Right ventricle myocardium superior (tissue), 1 donor: Measurements from ENCODE around the gene TRPM3. TPM values are rescaled to one million over a fixed set of nuclear protein-coding genes. Genes with fewer than 3 reads are reported as not detected.

Experiments used
- ATAC-seq: fragments of 200-7000 bp; cut with Tn5 transposase; one replicate; pipeline ENCODE4 v1.9.1; 2020; ENCODE audit warnings: mild to moderate bottlenecking; ENCODE audit not compliant: poor library complexity
- DNase-seq: peaks from one replicate; pipeline ENCODE4 v3.0.0-alpha.2; 2020
- intact Hi-C: fragments of 100-400 bp; cut with DNase I; formaldehyde crosslinking; loops from one replicate; pipeline ENCODE4 v1.11.2; 2022
- total RNA-seq: library from RNA; stranded (reverse); fragmentation: NEBNext Ultra II Directional; extraction: Animal tissue kit (Norgen Biotek cat#: 25700); gene quantifications from one replicate; pipeline ENCODE4 v1.2.1, GENCODE V29; 2021
- donor health status: DM: no; HTN: yes; CAD: no; lungs with severe emphysema.

The TRPM3 gene
- total RNA-seq, 1 donor from 2014 or later, result 0.16 TPM

DNA sequence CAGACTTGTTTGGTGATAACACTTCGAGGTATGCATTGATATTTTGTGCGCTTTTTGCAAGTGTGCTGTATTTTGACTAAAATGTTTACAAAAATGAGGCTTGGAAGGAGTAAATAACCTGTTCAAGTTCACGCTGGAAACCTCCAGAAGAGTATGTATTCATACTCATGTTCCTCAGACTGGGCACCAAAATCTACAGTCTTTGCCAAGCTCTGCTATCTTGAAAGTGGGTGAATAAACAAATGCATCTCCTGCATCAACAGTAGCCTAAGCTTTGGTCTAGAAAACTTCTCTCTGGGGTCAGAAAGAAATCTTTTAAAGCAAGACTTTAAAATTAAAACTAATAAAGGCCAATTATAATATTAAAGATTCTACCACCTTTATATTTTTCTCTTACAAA is 157.9 kb downstream of the TRPM3 start:
- no peak for DNase-seq
- ATAC-seq, result no peak
- intact Hi-C loops, result no loop called here

DNA sequence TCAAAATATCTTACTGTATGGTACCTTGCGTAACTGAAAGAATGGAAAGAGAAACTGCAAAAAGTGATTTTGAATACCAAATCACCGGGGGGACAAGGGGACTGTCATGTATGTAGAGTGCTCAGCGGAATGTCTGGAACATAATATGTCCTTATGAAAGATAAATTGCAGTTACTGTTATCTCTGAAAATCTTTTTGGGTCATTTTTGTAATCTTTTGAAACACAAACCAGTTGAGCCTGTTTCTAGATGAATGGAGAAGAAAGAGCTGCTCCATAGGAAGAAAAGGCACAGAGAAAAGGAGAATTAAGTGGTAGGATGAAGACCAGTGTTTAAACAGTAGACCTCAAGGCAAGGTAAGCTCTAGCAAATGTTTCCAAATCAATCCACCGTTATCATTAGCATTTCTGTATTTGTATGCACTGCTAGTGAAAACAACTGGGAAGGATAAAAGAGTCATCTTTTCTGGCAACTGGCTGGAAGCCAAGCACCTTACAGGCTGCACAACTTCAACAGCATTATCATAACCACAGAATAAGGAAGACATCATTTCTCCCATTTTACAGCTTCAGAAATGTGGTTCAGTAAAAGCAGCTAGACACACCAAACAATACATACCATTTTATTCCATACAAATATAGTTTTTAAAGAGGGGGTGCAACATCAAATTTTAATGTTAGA is 158.5 kb downstream of the TRPM3 start:
- no peak for ATAC-seq
- intact Hi-C loops, result no loop called here
- no peak for DNase-seq

DNA sequence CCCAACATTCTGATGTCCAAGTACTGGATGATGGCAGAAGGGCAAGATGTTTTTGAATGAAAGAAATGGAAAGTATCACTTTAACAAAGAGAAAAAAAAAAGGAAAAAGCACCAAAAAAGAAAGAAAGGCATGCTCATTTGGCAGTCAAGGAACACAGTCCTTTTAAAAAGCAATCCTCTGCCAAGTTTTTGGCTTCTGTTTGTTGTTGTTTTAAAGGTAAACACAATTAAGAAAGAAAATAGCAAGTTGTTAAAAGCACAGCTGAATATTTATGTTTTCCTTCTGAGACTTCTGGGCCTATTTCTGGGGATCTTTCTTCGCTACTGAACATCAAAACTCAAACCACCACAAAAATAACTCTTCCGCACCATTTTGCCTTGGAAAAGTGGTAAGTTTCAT is 162.1 kb downstream of the TRPM3 start:
- intact Hi-C loops, result no loop called here
- no peak for DNase-seq
- ATAC-seq, result no peak

DNA sequence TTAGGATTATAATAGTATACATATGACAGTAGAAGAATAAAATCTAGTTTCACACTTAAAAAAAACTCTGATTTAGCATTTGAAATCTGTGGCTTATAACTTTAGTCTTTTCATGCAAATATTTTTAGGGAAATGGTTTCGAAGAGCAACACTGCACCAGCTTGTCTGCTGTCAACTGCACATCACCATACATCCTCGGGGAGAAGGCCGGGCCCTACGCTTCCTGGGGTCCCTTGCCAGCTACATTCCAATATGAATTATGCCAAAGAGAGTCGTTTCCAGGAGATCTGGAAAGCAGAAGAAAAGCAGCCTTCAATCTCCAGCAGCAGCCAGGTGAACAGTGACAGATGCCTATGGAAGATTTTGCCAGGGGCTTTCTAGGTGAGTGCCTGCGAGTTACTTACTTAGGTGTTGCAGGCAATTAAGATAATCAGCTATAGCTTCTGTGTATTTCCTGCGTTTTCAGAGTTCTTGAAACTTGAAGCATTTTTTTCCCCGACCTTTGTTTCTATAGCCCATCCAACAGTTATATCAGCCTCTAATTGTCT is 166.8 kb downstream of the TRPM3 start:
- ATAC-seq, result no peak
- intact Hi-C loops, result no loop called here
- DNase-seq, result no peak

DNA sequence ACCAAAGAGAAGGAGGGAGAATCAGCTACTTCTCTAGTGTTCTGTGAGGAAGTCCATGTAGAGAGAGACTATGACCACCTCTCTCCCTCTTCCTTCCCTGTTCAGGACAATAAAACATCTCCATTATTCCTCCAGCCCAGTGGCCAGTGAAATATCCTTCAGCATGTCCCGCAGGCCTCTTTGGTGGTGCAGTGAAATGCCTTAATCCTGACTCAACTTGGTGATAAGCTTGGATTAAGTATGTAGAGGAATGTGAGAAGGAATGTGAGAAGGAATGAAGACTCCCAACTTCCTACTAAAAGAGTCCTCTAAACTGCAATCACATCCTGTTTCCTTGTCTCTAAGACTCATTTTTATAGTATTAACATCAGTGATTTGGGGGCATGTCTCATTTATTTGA is 167.3 kb downstream of the TRPM3 start:
- intact Hi-C loops, result no loop called here
- ATAC-seq (no peak), DNase-seq (no peak)

DNA sequence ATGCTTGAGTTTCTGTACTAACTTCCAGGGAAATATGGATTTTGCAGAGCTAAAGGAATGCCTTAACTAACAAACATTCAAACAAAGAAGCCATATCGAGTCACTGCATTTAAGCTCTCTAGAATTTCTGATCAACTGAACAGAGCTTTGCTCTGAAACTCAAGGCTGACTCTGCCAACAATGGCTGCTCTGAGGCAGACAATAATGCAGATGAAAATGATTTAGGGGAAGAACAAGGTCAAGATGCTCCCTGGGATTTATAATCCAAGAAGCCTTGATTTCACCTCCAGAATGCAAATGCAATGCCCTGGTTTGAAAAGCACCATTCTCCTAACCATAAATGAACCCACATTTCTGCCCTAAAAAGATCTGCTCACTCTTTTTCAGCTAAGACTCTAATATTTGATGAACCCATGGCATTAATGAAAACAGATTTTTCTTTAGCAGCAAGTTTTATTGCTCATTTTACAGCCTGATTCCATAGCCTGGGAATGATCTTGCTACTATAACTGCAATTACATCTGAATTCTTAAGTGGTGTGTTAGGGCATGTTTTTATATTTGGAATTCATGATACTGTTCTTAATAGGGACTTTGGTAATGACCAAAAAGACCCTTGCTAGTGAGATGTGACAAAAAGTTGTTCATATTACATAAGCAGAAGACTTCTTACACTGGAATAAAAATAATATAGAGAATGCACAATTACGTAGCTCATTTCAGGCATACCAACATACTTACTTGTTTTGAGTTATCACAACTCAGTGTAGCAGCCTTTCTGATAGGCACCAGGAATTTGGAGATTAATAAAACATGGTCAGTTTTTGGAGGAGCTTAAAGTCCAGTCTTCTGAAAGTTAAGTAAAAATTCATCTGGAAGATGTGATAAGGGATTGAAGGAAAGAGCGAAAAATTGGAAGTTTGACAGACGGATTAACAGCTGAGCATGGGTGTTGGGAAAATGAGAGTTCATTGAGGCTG is 169.4 kb downstream of the TRPM3 start:
- no peak for ATAC-seq
- no peak for DNase-seq
- intact Hi-C loops, result no loop called here

DNA sequence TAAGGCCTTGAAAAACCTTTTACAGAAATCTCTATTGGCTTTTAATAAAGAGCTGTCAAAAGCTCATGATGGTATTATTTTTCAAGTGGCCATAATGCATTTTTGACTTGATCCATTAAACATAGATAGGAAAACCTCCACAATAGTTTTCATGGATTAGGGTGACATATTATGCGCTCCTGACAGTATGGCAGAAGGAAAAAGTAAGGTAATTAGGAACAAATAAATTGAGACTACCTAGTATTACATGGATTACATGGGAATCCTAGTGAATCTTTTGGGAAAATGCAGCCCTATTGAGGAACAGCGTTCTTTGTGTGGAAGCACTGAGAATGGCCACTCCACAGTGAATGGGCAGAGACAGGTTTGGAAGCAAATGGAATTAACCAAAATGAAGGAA is 171.2 kb downstream of the TRPM3 start:
- intact Hi-C loops, result no loop called here

DNA sequence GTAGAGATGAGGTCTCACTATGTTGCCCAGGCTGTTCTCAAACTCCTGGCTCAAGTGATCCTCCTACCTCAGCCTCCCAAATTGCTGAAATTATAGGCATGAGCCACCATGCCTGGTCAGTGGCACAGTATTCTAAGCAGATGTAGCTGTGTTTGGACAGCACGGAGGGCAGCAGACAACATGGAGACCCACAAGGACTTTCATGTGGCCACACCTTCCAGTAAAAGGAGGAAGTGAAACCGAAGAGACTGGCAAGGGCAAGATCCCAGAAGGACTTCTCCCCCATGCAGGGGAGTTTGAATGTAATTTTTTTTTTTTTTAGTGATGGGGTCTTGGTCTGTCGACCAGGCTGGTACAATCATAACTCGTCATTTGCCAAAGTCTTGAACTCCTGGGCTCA is 172.2 kb downstream of the TRPM3 start:
- intact Hi-C loops, result no loop called here
- no peak for DNase-seq
- no peak for ATAC-seq

More for the DNA sequence above, 171.2 kb downstream of the TRPM3 start:
- DNase-seq (no peak), ATAC-seq (no peak)

DNA sequence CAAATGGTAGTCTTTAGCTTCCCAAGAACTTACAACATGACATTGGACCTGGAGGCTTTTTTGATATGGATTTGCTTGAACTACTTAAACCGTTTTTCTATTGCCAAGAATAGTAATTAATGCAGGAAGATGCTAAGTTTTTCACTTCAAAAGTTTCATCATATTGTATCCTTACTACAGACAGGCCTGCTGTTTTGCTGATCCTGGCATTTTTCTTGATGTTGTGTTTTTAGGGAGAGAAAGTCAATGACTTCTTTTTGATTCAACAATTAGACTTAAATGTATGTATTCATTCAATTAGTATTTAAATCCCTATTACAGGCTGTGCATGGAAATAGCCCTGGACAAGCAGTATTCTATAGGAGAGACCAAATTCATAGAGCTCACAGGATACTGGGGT is 172.7 kb downstream of the TRPM3 start:
- DNase-seq (no peak), ATAC-seq (no peak)
- intact Hi-C loops, result no loop called here

DNA sequence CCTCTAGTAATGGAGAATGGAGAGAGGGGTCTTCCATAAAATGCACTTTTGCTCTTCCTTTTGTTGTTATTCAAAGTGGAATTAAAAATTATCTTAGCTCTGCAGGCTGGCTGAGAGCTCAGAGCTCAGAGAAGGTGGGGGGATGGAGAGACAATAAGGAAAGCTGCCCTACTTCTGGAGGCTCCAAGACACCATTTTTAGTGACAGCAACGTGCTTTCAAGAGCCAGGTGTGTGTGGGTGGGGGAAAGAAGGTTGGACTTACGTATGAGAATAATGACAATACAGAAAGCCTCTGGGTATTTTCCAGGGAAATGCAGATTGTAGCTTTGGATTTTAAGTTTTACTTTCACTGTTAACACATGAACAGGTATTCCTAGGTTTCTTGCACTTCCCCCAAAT is 173.9 kb downstream of the TRPM3 start:
- ATAC-seq (no peak), DNase-seq (no peak)
- intact Hi-C loops, result no loop called here

DNA sequence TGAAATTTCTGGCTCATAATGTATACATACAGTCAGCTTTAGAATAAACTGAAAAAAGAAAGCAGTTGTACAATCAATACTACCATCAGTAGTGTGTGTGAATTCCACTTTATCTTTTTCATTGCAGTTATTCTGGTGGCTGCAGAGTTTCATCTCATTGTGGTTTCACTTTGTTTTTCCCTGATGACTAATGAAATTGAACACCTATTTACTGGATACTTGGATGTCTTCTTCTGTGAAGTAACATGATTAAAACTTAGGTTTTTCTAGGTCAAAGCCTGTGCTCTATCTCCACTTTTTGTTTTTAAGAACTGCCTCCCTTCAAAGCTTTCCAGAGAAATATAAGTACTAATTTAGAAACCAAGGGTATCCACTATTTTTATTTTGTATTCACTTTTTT is 174.3 kb downstream of the TRPM3 start:
- intact Hi-C loops, result no loop called here
- DNase-seq (no peak), ATAC-seq (no peak)

DNA sequence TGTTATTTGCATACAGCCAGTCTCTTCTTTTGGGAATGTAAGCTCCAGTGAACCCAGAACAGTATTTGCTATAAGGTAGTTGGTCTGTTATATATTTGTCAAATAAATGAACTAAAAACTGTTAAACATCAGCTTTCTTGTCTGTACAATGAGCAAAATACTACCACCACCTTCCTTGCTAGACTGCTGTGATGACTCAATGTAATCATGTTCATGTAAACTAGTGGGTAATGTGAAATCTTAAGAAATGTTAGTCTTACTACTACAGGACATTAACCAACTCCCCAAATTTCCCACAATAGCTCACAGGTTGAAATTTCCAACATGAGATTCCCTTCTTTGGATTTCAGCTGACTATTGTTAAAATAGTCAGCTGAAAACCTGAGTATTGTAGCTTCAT is 176.1 kb downstream of the TRPM3 start:
- no peak for DNase-seq
- intact Hi-C loops, result no loop called here
- no peak for ATAC-seq

DNA sequence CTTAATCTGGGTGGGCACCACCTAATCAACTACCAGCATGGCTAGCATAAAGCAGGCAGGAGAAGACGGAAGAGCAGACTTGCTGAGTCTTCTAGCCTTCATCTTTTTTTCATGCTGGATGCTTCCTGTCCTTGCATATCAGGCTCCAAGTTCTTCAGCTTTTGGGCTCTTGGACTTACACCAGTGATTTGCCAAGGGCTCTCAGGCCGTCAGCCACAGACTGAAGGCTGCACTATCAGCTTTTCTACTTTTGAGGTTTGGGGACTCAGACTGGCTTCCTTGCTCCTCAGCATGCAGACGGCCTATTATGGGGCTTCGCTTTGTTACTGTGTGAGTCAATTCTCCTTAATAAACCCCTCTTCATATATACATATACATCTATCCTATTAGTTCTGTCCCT is 180.2 kb downstream of the TRPM3 start:
- intact Hi-C loops, result no loop called here
- no peak for ATAC-seq
- no peak for DNase-seq

DNA sequence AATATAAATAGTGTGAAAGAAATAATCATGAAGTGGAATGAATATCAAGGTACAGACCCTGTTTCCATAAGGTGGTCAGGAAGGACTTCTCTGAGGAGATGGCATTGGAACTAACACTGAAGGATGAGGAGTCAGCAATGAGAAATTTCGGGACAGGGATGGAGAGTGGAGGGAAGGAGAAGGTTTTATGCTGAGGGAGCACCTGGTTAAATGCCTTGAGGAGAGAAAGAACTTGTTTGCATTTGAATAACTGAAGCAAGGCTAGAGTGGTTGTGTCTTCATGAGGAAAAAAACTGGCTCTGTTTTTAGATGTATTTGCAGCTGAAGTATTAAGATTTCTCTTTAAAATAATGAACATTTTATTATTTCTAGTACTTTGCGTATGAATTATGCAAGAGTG is 180.8 kb downstream of the TRPM3 start:
- no peak for DNase-seq
- intact Hi-C loops, result no loop called here
- ATAC-seq, result no peak

DNA sequence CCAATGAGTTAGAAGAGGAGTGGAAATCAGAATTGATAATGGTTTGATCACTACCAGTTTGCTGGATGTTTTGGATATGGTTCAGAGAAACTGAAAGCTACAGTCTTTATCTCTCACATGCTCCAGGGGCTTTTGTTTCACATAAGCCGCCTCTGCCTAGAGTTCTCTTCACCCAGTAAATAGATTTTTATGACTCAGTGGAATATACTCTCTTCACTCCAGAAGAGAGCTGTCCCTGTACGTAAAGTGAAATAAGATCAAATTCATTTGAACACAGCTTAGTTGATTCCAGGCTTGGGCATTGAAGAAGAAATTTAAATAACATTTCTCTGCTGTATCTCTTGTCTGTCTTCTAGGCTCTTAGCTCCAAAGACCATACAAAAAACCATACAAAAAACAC is 184.9 kb downstream of the TRPM3 start:
- DNase-seq, result no peak
- intact Hi-C loops, result no loop called here
- no peak for ATAC-seq

DNA sequence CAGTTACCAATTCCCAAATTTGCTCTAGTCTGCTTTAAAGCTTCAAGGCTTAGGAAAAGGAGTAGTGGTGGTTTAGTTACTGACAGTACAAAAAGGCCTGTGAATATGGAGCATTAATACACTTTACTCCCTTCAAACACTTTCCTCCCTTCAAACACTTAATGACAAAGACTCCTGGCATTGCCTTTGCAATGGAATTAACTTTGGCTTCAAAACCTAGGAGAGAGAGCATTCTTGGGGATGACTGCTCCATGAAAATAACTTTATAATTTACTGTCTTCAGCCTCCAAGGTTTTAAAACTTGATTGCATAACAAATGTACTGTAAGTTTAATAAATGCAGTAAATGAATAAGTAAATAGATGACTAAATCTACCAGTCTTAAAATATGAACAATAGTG is 185.6 kb downstream of the TRPM3 start:
- no peak for ATAC-seq
- intact Hi-C loops, result no loop called here
- DNase-seq, result no peak

DNA sequence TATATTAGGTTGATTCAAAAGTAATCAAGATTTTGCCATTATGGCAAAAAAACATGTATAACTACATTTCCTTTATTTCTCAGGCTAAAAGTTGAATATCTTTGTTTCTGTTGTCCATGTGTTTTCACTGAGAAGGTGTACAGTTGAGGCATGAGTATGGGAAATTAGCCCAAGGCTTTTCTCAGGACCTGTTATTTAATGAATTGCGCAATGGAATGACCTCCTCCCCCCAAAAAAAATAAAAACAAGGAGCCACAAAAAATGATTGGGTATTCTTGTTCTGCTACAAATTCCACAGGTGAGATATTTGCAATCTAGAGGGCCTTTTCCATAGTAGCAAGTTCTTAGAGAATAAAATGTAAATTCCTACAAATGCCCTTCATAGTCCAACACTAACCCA is 186.8 kb downstream of the TRPM3 start:
- DNase-seq (no peak), ATAC-seq (no peak)
- intact Hi-C loops, result no loop called here

DNA sequence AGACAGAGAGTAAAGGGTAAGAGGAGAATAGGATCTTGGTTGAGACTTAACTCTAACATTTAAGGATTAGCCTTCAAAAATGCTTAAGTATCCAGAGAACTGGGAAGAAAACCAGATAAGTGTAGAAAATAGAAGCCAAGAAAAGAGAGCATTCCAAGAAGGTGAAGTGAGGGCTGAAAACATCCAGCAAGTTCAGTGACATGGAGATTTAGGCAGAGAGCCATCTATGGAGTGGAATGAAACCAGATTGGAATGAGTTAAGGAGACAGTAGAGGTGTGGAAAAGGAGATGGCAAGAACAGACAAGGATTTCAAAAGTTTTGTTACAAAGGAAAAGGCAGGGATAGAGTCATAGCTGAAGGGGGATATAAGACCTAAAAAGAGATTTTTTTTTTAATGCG is 188.1 kb downstream of the TRPM3 start:
- intact Hi-C loops, result no loop called here
- DNase-seq (no peak), ATAC-seq (no peak)

DNA sequence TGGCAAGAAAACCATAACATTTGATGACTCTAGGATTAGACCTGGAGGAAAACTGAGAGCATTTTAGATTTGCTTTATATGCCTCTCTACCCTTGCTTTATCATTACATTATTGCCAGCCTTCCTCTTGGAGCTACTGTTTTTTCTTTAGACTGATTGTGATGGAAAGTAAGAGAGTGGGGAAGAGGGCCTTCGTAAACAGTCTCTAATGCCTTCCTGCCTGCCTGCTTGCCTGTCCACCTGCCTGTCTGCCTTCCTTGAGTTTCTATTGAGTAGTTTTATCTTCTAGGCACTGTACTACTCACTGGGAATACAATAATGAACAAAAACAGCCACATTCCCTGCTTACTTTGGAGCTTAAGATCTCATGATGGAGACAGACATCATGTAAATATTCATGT is 189.3 kb downstream of the TRPM3 start:
- intact Hi-C loops, result no loop called here
- ATAC-seq (no peak), DNase-seq (no peak)

DNA sequence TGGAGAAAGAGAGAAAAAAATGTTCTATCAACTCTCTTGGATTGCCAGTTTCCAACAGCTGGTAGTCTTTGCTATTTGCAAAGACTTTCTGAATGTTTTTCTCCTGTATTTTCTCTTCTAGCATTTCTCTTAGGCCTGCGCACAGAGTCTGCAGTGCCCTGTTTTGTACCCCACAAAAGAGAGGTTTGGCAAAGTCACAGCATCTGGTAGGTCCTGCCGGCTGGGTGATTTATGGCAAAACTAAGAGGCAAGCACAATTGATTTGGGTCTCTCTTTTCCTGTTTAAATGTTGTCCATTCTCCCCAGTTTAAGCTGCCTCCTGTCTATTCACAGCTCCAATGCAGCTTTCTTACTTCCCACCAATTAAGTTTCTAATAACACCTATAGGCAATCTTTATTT is 193.9 kb downstream of the TRPM3 start:
- no peak for ATAC-seq
- intact Hi-C loops, result no loop called here
- DNase-seq, result no peak
